GM12878 (cell line): ENCODE measurements around the gene PRPF18. TPM values are rescaled to one million over a fixed set of nuclear protein-coding genes. Genes with fewer than 3 reads are reported as not detected.

Experiments used
- ATAC-seq: fragments of 200-7000 bp; cut with Tn5 transposase; 3 replicates; pipeline ENCODE4 v1.9.1; 2020; ENCODE audit warnings: mild to moderate bottlenecking, moderate library complexity
- BruUV-seq: library from RNA; stranded (reverse); fragments of 400-500 nt; replicated peaks from 2 replicates; lab custom pipeline; 2021; lab: Mats Ljungman, UMichigan
- CTCF ChIA-PET: fragments of 300-600 bp; sonication (Branson Sonifier 250); formaldehyde crosslinking; extraction: SDS; loops from one replicate; lab custom pipeline; 2021; ENCODE audit warnings: inconsistent platforms; lab: Yijun Ruan, JAX
- POLR2A ChIA-PET: fragments of 350-600 bp; formaldehyde crosslinking; extraction: SDS; loops from one replicate; lab custom pipeline; 2021; ENCODE audit warnings: inconsistent platforms; lab: Charles Lee
- RAD21 ChIA-PET: fragments of 300-600 bp; sonication (Branson Sonifier 250); formaldehyde crosslinking; loops from one replicate; lab custom pipeline; 2023; ENCODE audit warnings: antibody characterized with exemption; ENCODE audit not compliant: unreplicated experiment; lab: Charles Lee
- SMC1A ChIA-PET: fragments of 300-600 bp; sonication (Branson Sonifier 250); formaldehyde crosslinking; loops from one replicate; lab custom pipeline; 2023; ENCODE audit not compliant: unreplicated experiment, uncharacterized antibody; lab: Charles Lee
- DNase-seq: peaks from one replicate; pipeline ENCODE4 v3.0.0-alpha.2; 2011; ENCODE audit warnings: low read depth, low spot score
- FAIRE-seq: peaks from 3 replicates; lab custom pipeline; 2011; peaks lifted over from hg19 to GRCh38; lab: Jason Lieb, UNC
- H2AFZ ChIP-seq: 2 replicates; pipeline ENCODE4 v1.6.0; 2011; ENCODE audit warnings: low read depth, low read length, control low read depth; ENCODE audit not compliant: control insufficient read depth
- H3K27ac ChIP-seq: 2 replicates; pipeline ENCODE4 v1.5.1; 2011; ENCODE audit warnings: control low read depth; ENCODE audit not compliant: control insufficient read depth, insufficient read depth
- H3K27me3 ChIP-seq, 2 experiments: replicated peaks in 1 of 2; 2 replicates each; pipeline versions ENCODE4 v1.6.0 to v1.6.1; 2011; ENCODE audit warnings: low read length in 1 of 2; ENCODE audit not compliant: control insufficient read depth in 2 of 2, insufficient read depth in 2 of 2
- H3K36me3 ChIP-seq, 2 experiments: 2 replicates each; pipeline ENCODE4 v1.5.1; 2011; ENCODE audit warnings: low read length in 1 of 2; ENCODE audit not compliant: control insufficient read depth in 2 of 2, insufficient read depth in 2 of 2
- H3K4me1 ChIP-seq: 2 replicates; pipeline ENCODE4 v1.6.1; 2011; ENCODE audit warnings: mild to moderate bottlenecking, low read length, moderate library complexity, mixed read lengths; ENCODE audit not compliant: control insufficient read depth, insufficient read depth
- H3K4me2 ChIP-seq: 2 replicates; pipeline ENCODE4 v1.6.0; 2011; ENCODE audit warnings: control low read depth; ENCODE audit not compliant: control insufficient read depth, insufficient read depth
- H3K4me3 ChIP-seq: fragments of 200-600 bp; sonication (generic); 2 replicates; pipeline ENCODE4 v1.5.1; 2016
- H3K79me2 ChIP-seq: 2 replicates; pipeline ENCODE4 v1.6.0; 2011; ENCODE audit warnings: low read length; ENCODE audit not compliant: control insufficient read depth, insufficient read depth
- H3K9ac ChIP-seq: 2 replicates; pipeline ENCODE4 v1.8.0; 2011; ENCODE audit warnings: low read length, control low read depth, mixed read lengths; ENCODE audit not compliant: control insufficient read depth, insufficient read depth
- H3K9me3 ChIP-seq: replicated peaks from 3 replicates; pipeline ENCODE4 v1.5.1; 2011; ENCODE audit warnings: mild to moderate bottlenecking, low read length; ENCODE audit not compliant: control insufficient read depth, insufficient read depth
- H4K20me1 ChIP-seq: 2 replicates; pipeline ENCODE4 v1.6.0; 2011; ENCODE audit not compliant: control insufficient read depth, insufficient read depth
- BHLHE40 ChIP-seq, 2 experiments: fragments of 450-650 bp in 1 of 2; IDR thresholded peaks; 2 replicates each; pipeline ENCODE4 v1.6.1; 2011 to 2017; ENCODE audit warnings: low read depth in 2 of 2, borderline replicate concordance in 1 of 2, improper control_type of control experiment in 1 of 2, low read length in 1 of 2, mild to moderate bottlenecking in 1 of 2
- BRCA1 ChIP-seq: IDR thresholded peaks from 2 replicates; pipeline ENCODE4 v1.6.1; 2011; ENCODE audit warnings: low read depth, low read length, improper control_type of control experiment
- CEBPB ChIP-seq, 2 experiments: fragments of 150-350 bp in 1 of 2; IDR thresholded peaks; 2 replicates each; pipeline ENCODE4 v1.6.1; 2012 to 2014; ENCODE audit warnings: low read depth in 2 of 2, low read length in 2 of 2, borderline replicate concordance in 1 of 2, inconsistent platforms in 1 of 2
- CHD1 ChIP-seq: IDR thresholded peaks from 2 replicates; pipeline ENCODE4 v1.6.1; 2012; ENCODE audit warnings: low read depth, low read length, improper control_type of control experiment
- FOXK2 ChIP-seq: fragments of 450-650 bp; IDR thresholded peaks from 2 replicates; pipeline ENCODE4 v1.6.1; 2017; ENCODE audit warnings: mild to moderate bottlenecking, moderate library complexity
- IRF4 ChIP-seq: IDR thresholded peaks from 2 replicates; pipeline ENCODE4 v1.6.1; 2011; ENCODE audit warnings: low read depth, low read length
- JUNB ChIP-seq: IDR thresholded peaks from 2 replicates; pipeline ENCODE4 v1.6.1; 2016; ENCODE audit warnings: antibody characterized with exemption, mild to moderate bottlenecking
- KAT2A ChIP-seq: conservative IDR thresholded peaks from 2 replicates; pipeline ENCODE4 v1.6.1; 2011; ENCODE audit warnings: low read depth, low read length; ENCODE audit not compliant: control insufficient read depth
- KDM1A ChIP-seq: fragments of 200-600 bp; sonication (generic); IDR thresholded peaks from 2 replicates; pipeline ENCODE4 v1.6.1; 2016; ENCODE audit warnings: borderline replicate concordance
- NKRF ChIP-seq: fragments of 450-650 bp; conservative IDR thresholded peaks from 2 replicates; pipeline ENCODE4 v1.6.1; 2017; ENCODE audit warnings: mild to moderate bottlenecking, moderate library complexity
- NR2F1 ChIP-seq: fragments of 450-650 bp; conservative IDR thresholded peaks from 2 replicates; pipeline ENCODE4 v1.6.1; 2017; ENCODE audit warnings: mild to moderate bottlenecking
- PML ChIP-seq: IDR thresholded peaks from 2 replicates; pipeline ENCODE4 v1.6.1; 2012; ENCODE audit warnings: low read length, inconsistent platforms
- RAD21 ChIP-seq: IDR thresholded peaks from 2 replicates; pipeline ENCODE4 v1.6.1; 2011; ENCODE audit warnings: mild to moderate bottlenecking, low read depth, low read length, moderate library complexity; ENCODE audit not compliant: insufficient read depth
- TBL1XR1 ChIP-seq: IDR thresholded peaks from 2 replicates; pipeline ENCODE4 v1.6.1; 2012; ENCODE audit warnings: low read depth, low read length, improper control_type of control experiment
- YY1 ChIP-seq: IDR thresholded peaks from 2 replicates; pipeline ENCODE4 v1.6.1; 2011; ENCODE audit warnings: low read depth, mild to moderate bottlenecking, low read length
- ZBTB33 ChIP-seq: fragments of 450-650 bp; IDR thresholded peaks from 2 replicates; pipeline ENCODE4 v1.6.1; 2017; ENCODE audit warnings: mild to moderate bottlenecking
- WGBS: methylation state at CpG from one replicate; pipeline ENCODE4 v1.1.6; 2016; ENCODE audit warnings: low lambda C conversion rate; ENCODE audit not compliant: insufficient replicate concordance, insufficient coverage; ENCODE audit errors: missing lambda C conversion rate; 5-methylcytosine and 5-hydroxymethylcytosine counted together
- in situ Hi-C: fragments of 300-500 bp; cut with MboI; formaldehyde crosslinking; loops from 9 replicates; pipeline ENCODE4 v1.14.3; 2018; ENCODE audit warnings: mixed read lengths
- intact Hi-C: fragments of 100-400 bp; cut with micrococcal nuclease; formaldehyde crosslinking; loops from one replicate; pipeline ENCODE4 v1.14.2; 2022; ENCODE audit not compliant: unreplicated experiment
- polyA plus RNA-seq, 11 experiments: library from polyadenylated mRNA; depleted of rRNA in 4 of 11; unstranded in 6 of 11; stranded (reverse) in 5 of 11; fragments of >200 nt; fragmentation: Nextera tagmentation in 4 of 11; fragmentation: Illumina TruSeq in 1 of 11; extraction: Ambion mirVana in 4 of 11; extraction: Trizol in 1 of 11; gene quantifications; 1 replicate in 1 of 11; 2 replicates in 10 of 11; pipeline versions ENCODE4 v1.2.1 to v1.2.3, GENCODE V29; 2011 to 2016; ENCODE audit warnings: inconsistent platforms in 2 of 11, missing spikeins in 2 of 11, low read depth in 1 of 11
- total RNA-seq, 4 experiments: library from RNA; depleted of rRNA in 3 of 4; stranded (reverse); fragments of >200 nt in 3 of 4; fragmentation: Illumina TruSeq in 1 of 4; extraction: Trizol in 1 of 4; gene quantifications; 2 replicates each; pipeline versions ENCODE4 v1.2.1 to v1.2.3, GENCODE V29; 2013 to 2021

Gene PRPF18
- total and polyA plus RNA-seq, 10 of the 15 experiments (the other 5 are each of a cell fraction or from before 2014, with no cell fraction given) = 15.6 to 35.8 (median 28.8) TPM

DNA sequence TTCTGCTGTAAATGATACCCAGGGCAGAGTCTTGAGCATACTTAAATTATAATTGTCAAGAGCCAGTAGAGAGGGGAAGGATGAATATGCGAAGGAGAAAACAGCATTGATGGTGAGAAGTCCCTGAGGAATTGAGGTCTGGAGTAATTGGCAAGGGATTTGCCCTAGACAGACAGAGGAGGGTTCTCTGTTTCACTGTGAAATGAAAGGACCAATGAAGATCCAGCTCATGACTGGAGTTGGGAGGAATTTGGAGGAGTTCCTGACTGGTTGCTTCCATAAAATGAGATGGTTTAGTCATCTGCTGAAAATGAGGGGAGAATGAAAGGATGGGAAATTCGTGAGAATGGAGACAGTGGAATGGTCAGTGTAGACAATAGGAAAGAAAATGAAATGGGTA, 6.8 kb downstream of the PRPF18 start:
- H3K79me2 ChIP-seq = no peaks in the 10 kb centered on the region

GRCh38 chr10:13594641-13595040, 7.9 kb downstream of the PRPF18 start:
- Histone ChIP-seq H2AFZ (no peak overlapping the region), H3K27ac (no peak overlapping the region), H3K4me2 (no peak overlapping the region), H3K4me3 (no peak overlapping the region), H3K79me2 (no peaks in the 10 kb centered on the region), H3K4me1 (no peaks in the 10 kb centered on the region), H3K9me3 (no peaks in the 10 kb centered on the region), H3K9ac (no peak overlapping the region), H3K36me3 (peaks cover 1 to 5% of the 10 kb centered on the region in 2 experiments; a peak in 2 of 4 replicates), H4K20me1 (no peaks in the 10 kb centered on the region), H3K27me3 (no peaks in the 10 kb centered on the region)
- DNase-seq = no peak
- FAIRE-seq = no peak
- ChIA-PET SMC1A (no interaction called here), CTCF (interaction anchor here (3.4 kb wide), 1 partner anchor 8 kb away, joined by 16 read pairs; the partner anchor contains the start of gene PRPF18), POLR2A (no interaction called here), RAD21 (no interaction called here)
- in situ Hi-C loops = no loop called here
- WGBS = 75% methylated on average over 2 of the region's 2 CpGs
- no peak for ATAC-seq
- intact Hi-C loops = no loop called here
- no TSS peak for BruUV-seq
- TF ChIP-seq BHLHE40 (IDR thresholded peaks at IDR 0.05; ENCODE audit: borderline replicate concordance in 1 of 2, low read depth in 2 of 2, low read length in 1 of 2) = no peak
- no peak for TF ChIP-seq CHD1
- no peak for TF ChIP-seq TBL1XR1
- TF ChIP-seq KAT2A = no peak
- TF ChIP-seq NR2F1 = no peak
- no peak for TF ChIP-seq PML
- no peak for TF ChIP-seq BRCA1
- TF ChIP-seq KDM1A = no peak
- TF ChIP-seq CEBPB (IDR thresholded peaks at IDR 0.05; ENCODE audit: borderline replicate concordance in 1 of 2, low read depth in 2 of 2, low read length in 2 of 2) = no peak
- TF ChIP-seq JUNB = no peak
- TF ChIP-seq ZBTB33 = no peak
- no peak for TF ChIP-seq RAD21
- TF ChIP-seq IRF4 = no peak
- no peak for TF ChIP-seq YY1
- no peak for TF ChIP-seq NKRF

More for the DNA sequence above, 6.8 kb downstream of the PRPF18 start:
- FAIRE-seq (no peak), DNase-seq (no peak), ATAC-seq (no peak)
- BruUV-seq = no TSS peak
- H3K4me3 ChIP-seq = no peak overlapping the region
- no peak overlapping the region for H3K4me2 ChIP-seq
- ChIA-PET CTCF (no interaction called here), POLR2A (no interaction called here), SMC1A (no interaction called here), RAD21 (no interaction called here)
- H3K9ac ChIP-seq = no peak overlapping the region
- H3K4me1 ChIP-seq = no peaks in the 10 kb centered on the region
- TF ChIP-seq FOXK2 = no peak
- H4K20me1 ChIP-seq = no peaks in the 10 kb centered on the region
- no peaks in the 10 kb centered on the region for H3K9me3 ChIP-seq
- 91% methylated on average over 2 of the region's 2 CpGs for WGBS
- in situ Hi-C loops = no loop called here
- no peaks in the 10 kb centered on the region for H3K27me3 ChIP-seq
- no peak overlapping the region for H2AFZ ChIP-seq
- intact Hi-C loops = no loop called here
- peaks cover 1 to 5% of the 10 kb centered on the region in 2 experiments; a peak in 2 of 4 replicates for H3K36me3 ChIP-seq
- no peak overlapping the region for H3K27ac ChIP-seq
